DOHH2 (cell line): Measurements from ENCODE around the gene IL22RA2.

Source experiments
- H3F3A ChIP-seq: fragments of 200-600 bp; sonication (generic), shearing (Covaris generic); 2 replicates; pipeline ENCODE4 v1.6.0; 2016; ENCODE audit warnings: antibody characterized with exemption, mild to moderate bottlenecking; ENCODE audit not compliant: control insufficient read depth, insufficient read depth
- H3K27ac ChIP-seq: fragments of 200-600 bp; sonication (generic); 2 replicates; pipeline ENCODE4 v1.5.1; 2014; ENCODE audit warnings: low read depth, mild to moderate bottlenecking, low read length, moderate library complexity
- H3K27me3 ChIP-seq: fragments of 200-600 bp; sonication (generic); 2 replicates; pipeline ENCODE4 v1.6.1; 2014; ENCODE audit warnings: mild to moderate bottlenecking, low read length, mixed read lengths; ENCODE audit not compliant: control insufficient read depth
- H3K36me3 ChIP-seq: fragments of 200-600 bp; sonication (generic); 2 replicates; pipeline ENCODE4 v1.6.1; 2014; ENCODE audit warnings: mild to moderate bottlenecking, low read length, moderate library complexity, mixed read lengths; ENCODE audit not compliant: control insufficient read depth
- H3K4me1 ChIP-seq: fragments of 200-600 bp; sonication (generic); 2 replicates; pipeline ENCODE4 v1.6.1; 2014; ENCODE audit warnings: mild to moderate bottlenecking, low read length, mixed read lengths; ENCODE audit not compliant: control insufficient read depth
- H3K4me2 ChIP-seq: fragments of 200-600 bp; sonication (generic); 2 replicates; pipeline ENCODE4 v1.6.0; 2014; ENCODE audit warnings: mild to moderate bottlenecking, low read length, moderate library complexity
- H3K4me3 ChIP-seq: fragments of 200-600 bp; sonication (generic); 2 replicates; pipeline ENCODE4 v1.5.1; 2014; ENCODE audit warnings: mild to moderate bottlenecking, low read length, mixed read lengths
- H3K79me2 ChIP-seq: fragments of 200-600 bp; sonication (generic); 2 replicates; pipeline ENCODE4 v1.6.1; 2014; ENCODE audit warnings: mild to moderate bottlenecking, low read length, mixed read lengths; ENCODE audit not compliant: control insufficient read depth
- H3K9me2 ChIP-seq: fragments of 200-600 bp; sonication (generic); replicated peaks from 2 replicates; pipeline ENCODE4 v1.6.1; 2014; ENCODE audit warnings: mild to moderate bottlenecking, low read length, mixed read lengths; ENCODE audit not compliant: control insufficient read depth
- H3K9me3 ChIP-seq: fragments of 200-600 bp; sonication (generic); 2 replicates; pipeline ENCODE4 v1.6.1; 2014; ENCODE audit warnings: antibody characterized with exemption, low read length, mixed read lengths; ENCODE audit not compliant: control insufficient read depth, insufficient read depth
- H4K20me1 ChIP-seq: fragments of 200-600 bp; sonication (generic); 2 replicates; pipeline ENCODE4 v1.6.0; 2014; ENCODE audit warnings: low read depth, mild to moderate bottlenecking, antibody characterized with exemption, low read length, moderate library complexity; ENCODE audit not compliant: control insufficient read depth, insufficient read depth
- CTCF ChIP-seq: fragments of 200-600 bp; sonication (generic); IDR thresholded peaks from one replicate; pipeline ENCODE4 v1.5.1; 2014; ENCODE audit warnings: antibody characterized with exemption, mild to moderate bottlenecking, low read depth, low read length; ENCODE audit not compliant: poor library complexity, severe bottlenecking
- EZH2phosphoT487 ChIP-seq: fragments of 200-600 bp; sonication (generic); IDR thresholded peaks from 2 replicates; pipeline ENCODE4 v1.6.1; 2017; ENCODE audit warnings: borderline replicate concordance, mild to moderate bottlenecking, antibody characterized with exemption, low read length, moderate library complexity, mixed read lengths

Gene IL22RA2

GRCh38 chr6:137105375-137105774, 68.1 kb downstream of the IL22RA2 start:
- Histone ChIP-seq H3K4me2 (no peak overlapping the region), H3K4me1 (peaks cover 9% of the 10 kb centered on the region), H4K20me1 (no peaks in the 10 kb centered on the region), H3K27me3 (no peaks in the 10 kb centered on the region), H3K27ac (no peak overlapping the region), H3K4me3 (no peak overlapping the region), H3K36me3 (no peaks in the 10 kb centered on the region), H3F3A (no peaks in the 10 kb centered on the region), H3K9me3 (no peaks in the 10 kb centered on the region), H3K9me2 (no peaks in the 10 kb centered on the region), H3K79me2 (no peaks in the 10 kb centered on the region)
- TF ChIP-seq CTCF (no peak), EZH2phosphoT487 (no peak)

GRCh38 chr6:137104926-137105325, 68.5 kb downstream of the IL22RA2 start:
- H3K27me3 ChIP-seq = no peaks in the 10 kb centered on the region
- H3K9me3 ChIP-seq = no peaks in the 10 kb centered on the region
- TF ChIP-seq CTCF (no peak), EZH2phosphoT487 (no peak)
- H4K20me1 ChIP-seq = no peaks in the 10 kb centered on the region
- H3K27ac ChIP-seq = no peak overlapping the region
- no peaks in the 10 kb centered on the region for H3K9me2 ChIP-seq
- H3K4me3 ChIP-seq = no peak overlapping the region
- no peak overlapping the region for H3K4me2 ChIP-seq
- no peaks in the 10 kb centered on the region for H3F3A ChIP-seq
- no peaks in the 10 kb centered on the region for H3K79me2 ChIP-seq
- H3K4me1 ChIP-seq = peaks cover 9% of the 10 kb centered on the region
- no peaks in the 10 kb centered on the region for H3K36me3 ChIP-seq

GRCh38 chr6:137102851-137103492, 70.5 kb downstream of the IL22RA2 start:
- Histone ChIP-seq H3K4me3 (no peak overlapping the region), H3K4me2 (no peak overlapping the region)

More at GRCh38 chr6:137102851-137103492, 70.5 kb downstream of the IL22RA2 start:
- Histone ChIP-seq H3K4me1 (peaks cover 9% of the 10 kb centered on the region), H3K9me2 (no peaks in the 10 kb centered on the region), H3F3A (no peaks in the 10 kb centered on the region), H4K20me1 (no peaks in the 10 kb centered on the region), H3K36me3 (no peaks in the 10 kb centered on the region), H3K9me3 (no peaks in the 10 kb centered on the region), H3K27me3 (no peaks in the 10 kb centered on the region), H3K27ac (no peak overlapping the region), H3K79me2 (no peaks in the 10 kb centered on the region)
- TF ChIP-seq CTCF (no peak), EZH2phosphoT487 (no peak)
